ENCODE results near the gene PDSS1. TPM values are rescaled to one million over a fixed set of nuclear protein-coding genes. Genes with fewer than 3 reads are reported as not detected.

PDSS1 gene
- total and polyA plus RNA-seq, 2 of the 13 experiments (the other 11 are each of a cell fraction or from before 2014, with no cell fraction given), result 18.7 to 19.3 TPM

GRCh38 chr10:26689399-26689798 lies 8.1 kb upstream of the PDSS1 start:
- no peaks in the 10 kb centered on the region for H3K4me1 ChIP-seq (ENCODE audit: insufficient read depth, low read length)
- no peak overlapping the region for H2AFZ ChIP-seq (ENCODE audit: low read length)
- H3K27ac ChIP-seq (ENCODE audit: extremely low read length, insufficient read depth, low read length), result no peak overlapping the region
- no peak overlapping the region for H3K4me3 ChIP-seq (replicated peaks in 1 of 3; ENCODE audit: insufficient read depth in 1 of 3, low read depth in 2 of 3, low read length in 3 of 3)
- no peaks in the 10 kb centered on the region for H3K36me3 ChIP-seq (replicated peaks in 1 of 2; ENCODE audit: control insufficient read depth in 1 of 2, insufficient read depth in 2 of 2, low read length in 2 of 2)
- H3K9ac ChIP-seq (ENCODE audit: insufficient read depth, low read depth, low read length), result no peak overlapping the region
- DNase-seq (ENCODE audit: low spot score), result no peak
- CTCF ChIA-PET (ENCODE audit: low intra/inter-chr PET ratio, low total read pairs), result no interaction called here
- no peaks in the 10 kb centered on the region for H3K27me3 ChIP-seq (ENCODE audit: control insufficient read depth in 1 of 2, insufficient read depth in 2 of 2, low read length in 2 of 2)
- no peak for FAIRE-seq
- BruUV-seq (replicated peaks), result no TSS peak
- 21% methylated on average over 2 of the region's 4 CpGs for WGBS (ENCODE audit: low lambda C conversion rate)
- POLR2A ChIA-PET, result no interaction called here
- H3K79me2 ChIP-seq (ENCODE audit: insufficient read depth, low read length), result no peaks in the 10 kb centered on the region
- no peaks in the 10 kb centered on the region for H4K20me1 ChIP-seq (ENCODE audit: insufficient read depth, low read length)
- no peak for TF ChIP-seq FOXO4 (CRISPR knock-in tag; conservative IDR thresholded peaks at IDR 0.05)
- TF ChIP-seq GABPB1 (CRISPR knock-in tag; IDR thresholded peaks at IDR 0.05), result no peak
- TF ChIP-seq ARID4A (CRISPR knock-in tag; IDR thresholded peaks at IDR 0.05; ENCODE audit: borderline replicate concordance), result no peak
- no peak for TF ChIP-seq ZNF274 (CRISPR knock-in tag; IDR thresholded peaks at IDR 0.05)
- no peak for TF ChIP-seq FOXP4 (CRISPR knock-in tag; IDR thresholded peaks at IDR 0.05)
- no peak for TF ChIP-seq ZBTB42 (CRISPR knock-in tag; IDR thresholded peaks at IDR 0.05)
- TF ChIP-seq CERS6 (CRISPR knock-in tag; IDR thresholded peaks at IDR 0.05), result no peak
- no peak for TF ChIP-seq ZNF788 (CRISPR knock-in tag; IDR thresholded peaks at IDR 0.05; ENCODE audit: borderline replicate concordance)
- TF ChIP-seq PRDM15 (CRISPR knock-in tag; IDR thresholded peaks at IDR 0.05), result no peak
- no peak for TF ChIP-seq DR1 (CRISPR knock-in tag; IDR thresholded peaks at IDR 0.05)
- no peak for TF ChIP-seq PAX8 (CRISPR knock-in tag; IDR thresholded peaks at IDR 0.05; ENCODE audit: borderline replicate concordance)
- no peak for TF ChIP-seq KDM3A (CRISPR knock-in tag; IDR thresholded peaks at IDR 0.05; ENCODE audit: low read depth)
- in situ Hi-C loops (cut with HindIII; ENCODE audit: extremely low pct_ligation_motif_present, low pct_unique_long_range_greater_than_20kb), result no loop called here
- ATAC-seq, result no peak
- no peaks in the 10 kb centered on the region for H3K9me3 ChIP-seq (ENCODE audit: low read length)
- intact Hi-C loops (cut with micrococcal nuclease; ENCODE audit: unreplicated experiment), result no loop called here
- no peak overlapping the region for H3K4me2 ChIP-seq (ENCODE audit: low read depth, low read length)

Data from HepG2 (cell line).